Measurements from ENCODE around the gene RASA3.
A peak's percentile ranks its signal among the peaks of the same experiment; 100 is the strongest.

Gene RASA3

DNA sequence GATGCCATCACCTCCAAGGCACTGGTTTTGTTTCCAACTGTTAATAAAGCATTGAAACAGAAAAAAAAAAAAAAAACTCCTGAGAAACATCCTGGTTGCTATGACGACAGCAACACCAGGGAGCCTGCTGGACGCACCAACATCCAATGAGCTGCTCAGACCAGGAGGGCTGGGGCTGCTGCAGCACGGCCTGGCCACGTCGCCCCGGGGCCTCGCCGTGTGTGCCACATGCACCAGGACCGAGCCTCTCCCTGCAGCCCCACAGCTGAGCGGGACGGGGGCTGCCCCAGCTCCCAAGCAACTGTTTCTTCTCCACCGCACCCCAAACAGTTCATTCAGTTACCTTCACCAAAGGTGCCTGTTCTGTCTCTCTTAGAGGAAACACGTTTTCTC lies 54.5 kb downstream of the RASA3 start:
- peak; percentile 1 for DNase-seq

DNA sequence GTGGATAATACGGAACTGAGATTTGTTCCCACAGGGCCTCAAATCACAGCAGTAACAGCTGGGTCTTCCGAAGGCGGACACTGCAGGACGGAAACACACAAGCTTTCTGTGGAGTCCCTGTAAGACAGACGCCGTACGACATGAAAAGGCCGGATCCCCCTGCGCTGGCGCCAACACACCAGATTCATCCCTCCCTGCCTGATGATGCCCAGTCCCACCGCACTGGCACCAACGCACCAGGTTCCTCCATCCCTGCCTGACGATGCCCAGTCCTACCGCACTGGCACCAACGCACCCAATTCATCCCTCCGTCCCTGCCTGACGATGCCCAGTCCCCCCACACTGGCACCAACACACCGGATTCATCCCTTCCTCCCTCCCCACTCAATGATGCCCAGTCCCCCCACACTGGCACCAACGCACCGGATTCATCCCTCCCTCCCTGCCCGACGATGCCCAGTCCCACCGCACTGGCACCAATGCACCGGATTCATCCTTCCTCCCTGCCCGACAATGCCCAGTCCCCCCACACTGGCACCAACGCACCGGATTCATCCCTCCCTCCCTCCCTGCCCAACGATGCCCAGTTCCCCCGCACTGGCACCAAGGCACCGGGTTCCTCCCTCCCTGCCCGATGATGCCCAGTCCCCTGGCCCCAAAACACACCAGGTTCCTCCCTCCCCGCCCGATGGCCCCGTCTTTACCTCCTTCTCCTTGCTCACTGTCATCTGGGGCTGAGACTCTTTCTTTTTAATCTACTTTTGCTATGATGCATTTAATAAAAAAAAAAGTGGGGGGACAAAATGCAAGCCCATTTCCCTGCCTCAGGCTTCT lies 55.1 kb downstream of the RASA3 start:
- peak; percentile 2 for DNase-seq

DNA sequence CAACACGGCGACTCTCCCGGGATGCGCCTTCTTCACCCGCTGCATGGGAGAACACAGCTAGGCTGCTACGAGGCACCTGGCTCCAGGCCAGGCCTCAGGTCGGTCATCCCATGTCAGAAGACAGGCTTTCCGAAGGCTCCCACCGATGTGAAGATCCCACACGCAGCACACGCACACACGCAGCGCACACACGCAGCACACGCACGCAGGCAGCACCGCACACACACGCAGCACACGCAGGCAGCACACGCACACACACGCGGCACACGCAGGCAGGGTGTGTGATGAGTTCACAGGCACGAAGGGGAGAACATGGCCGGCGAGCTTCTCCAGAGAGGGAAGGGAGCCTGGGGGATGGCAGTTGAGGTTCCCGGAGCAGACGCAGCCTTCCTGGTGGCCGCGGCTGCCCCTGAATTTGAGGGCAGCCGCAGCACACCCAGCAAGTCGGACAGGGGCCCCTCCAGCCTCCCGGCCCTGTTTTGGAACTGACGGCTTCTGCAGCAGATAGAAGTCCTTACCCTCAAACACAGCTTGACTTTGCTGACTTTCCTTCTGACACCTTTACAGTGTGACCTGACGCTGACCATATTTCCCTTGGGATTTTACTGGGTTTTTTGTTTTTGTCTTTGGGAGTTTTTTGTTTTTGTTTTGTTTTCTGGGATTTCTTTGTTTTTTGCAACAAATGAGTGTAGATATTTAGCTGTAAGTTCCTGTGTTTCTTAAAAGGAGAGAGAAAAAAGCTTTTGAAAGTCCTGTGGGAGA lies 55.9 kb downstream of the RASA3 start:
- peak; percentile 2 for DNase-seq

GRCh38 chr13:114075811-114076210 lies 56.6 kb downstream of the RASA3 start:
- peak; percentile 1 for DNase-seq

GRCh38 chr13:114074671-114075315 lies 57.6 kb downstream of the RASA3 start:
- peak; percentile 1 for DNase-seq

DNA sequence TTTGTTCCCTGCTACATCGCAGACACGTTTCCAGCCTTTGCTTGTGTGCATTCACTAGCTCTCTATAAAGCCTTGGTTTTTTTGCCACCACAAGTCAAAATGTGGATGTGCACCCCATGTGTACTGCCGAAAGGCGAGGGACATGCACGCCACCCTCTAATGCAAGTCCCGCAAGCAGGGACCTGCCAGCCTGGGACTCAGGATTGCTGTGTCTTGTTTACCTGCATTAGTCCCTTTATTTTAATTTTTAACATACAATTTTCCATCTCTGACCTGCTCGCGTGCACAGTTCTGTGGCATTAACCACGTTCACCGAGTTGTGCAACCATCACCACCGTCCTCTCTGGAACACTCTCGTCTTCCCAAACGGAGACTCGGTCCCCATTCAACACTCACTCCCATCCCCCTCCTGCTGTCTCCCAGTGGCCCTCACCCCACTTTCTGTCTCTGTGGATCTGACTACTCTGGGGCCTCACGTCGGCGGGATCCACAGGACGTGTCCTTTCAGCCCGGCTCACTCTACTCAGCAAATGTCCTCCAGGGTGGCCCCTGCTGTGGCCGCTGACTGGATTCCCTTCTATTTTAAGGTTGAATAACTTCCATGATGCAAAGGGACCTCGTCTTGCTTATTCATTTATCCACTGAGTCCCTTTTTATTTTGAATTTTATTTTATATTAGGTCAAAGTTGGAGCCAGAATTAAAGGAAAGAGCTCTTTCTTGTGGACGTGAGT lies 58.4 kb downstream of the RASA3 start:
- DNase-seq = no peak

GRCh38 chr13:114072421-114072820 lies 60.0 kb downstream of the RASA3 start:
- no peak for DNase-seq

GRCh38 chr13:114071991-114072390 lies 60.4 kb downstream of the RASA3 start:
- no peak for DNase-seq

GRCh38 chr13:114071410-114071809 lies 61.0 kb downstream of the RASA3 start:
- DNase-seq = no peak

DNA sequence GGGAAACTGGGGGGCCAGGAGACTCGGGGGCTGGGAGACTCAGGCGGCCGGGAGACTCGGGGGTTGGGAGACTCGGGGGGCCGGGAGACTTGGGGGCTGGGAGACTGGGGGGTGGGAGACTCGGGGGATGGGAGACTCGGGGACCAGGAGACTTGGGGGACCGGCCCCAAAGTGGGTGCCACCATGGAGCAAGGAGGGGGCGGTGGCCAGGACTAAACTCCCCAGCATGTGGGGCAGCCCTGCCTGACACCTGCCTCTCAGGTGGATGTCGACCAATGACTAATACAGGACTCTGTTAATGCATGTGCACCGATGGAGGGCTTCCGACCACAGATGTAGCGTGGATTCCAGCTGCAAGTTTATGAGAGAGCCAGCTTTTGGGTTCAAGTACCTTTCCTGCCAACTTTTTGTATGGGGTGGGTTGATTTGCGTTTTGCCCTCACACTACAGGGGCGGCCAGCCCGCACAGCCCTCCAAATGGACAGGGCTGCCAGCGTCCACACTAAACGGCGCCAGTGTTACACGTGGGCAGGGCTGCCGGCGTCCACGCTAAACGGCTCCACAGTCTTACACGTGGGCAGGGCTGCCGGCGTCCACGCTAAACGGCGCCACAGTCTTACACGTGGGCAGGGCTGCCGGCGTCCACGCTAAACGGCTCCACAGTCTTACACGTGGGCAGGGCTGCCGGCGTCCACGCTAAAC lies 62.2 kb downstream of the RASA3 start:
- peak; percentile 0 for DNase-seq

DNA sequence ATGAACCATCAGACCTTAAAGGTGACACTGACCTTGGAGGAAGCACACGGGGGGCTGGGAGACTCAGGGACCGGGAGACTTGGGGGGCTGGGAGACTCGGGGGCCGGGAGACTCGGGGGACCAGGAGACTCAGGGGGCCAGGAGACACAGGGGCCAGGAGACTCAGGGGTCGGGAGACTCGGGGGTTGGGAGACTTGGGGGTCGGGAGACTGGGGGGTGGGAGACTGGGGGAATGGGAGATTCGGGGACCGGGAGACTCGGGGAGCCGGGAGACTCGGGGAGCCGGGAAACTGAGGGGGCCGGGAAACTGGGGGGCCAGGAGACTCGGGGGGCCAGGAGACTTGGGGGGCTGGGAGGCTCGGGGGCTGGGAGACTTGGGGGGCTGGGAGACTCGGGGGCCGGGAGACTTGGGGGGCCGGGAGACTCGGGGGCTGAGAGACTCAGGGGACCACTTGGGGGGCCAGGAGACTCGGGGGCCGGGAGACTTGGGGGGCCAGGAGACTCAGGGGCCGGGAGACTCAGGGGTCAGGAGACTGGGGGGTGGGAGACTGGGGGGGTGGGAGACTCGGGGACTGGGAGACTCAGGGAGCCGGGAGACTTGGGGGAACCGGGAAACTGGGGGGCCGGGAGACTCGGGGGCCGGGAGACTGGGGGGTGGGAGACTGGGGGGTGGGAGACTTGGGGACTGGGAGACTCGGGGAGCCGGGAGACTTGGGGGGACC lies 62.9 kb downstream of the RASA3 start:
- no peak for DNase-seq

DNA sequence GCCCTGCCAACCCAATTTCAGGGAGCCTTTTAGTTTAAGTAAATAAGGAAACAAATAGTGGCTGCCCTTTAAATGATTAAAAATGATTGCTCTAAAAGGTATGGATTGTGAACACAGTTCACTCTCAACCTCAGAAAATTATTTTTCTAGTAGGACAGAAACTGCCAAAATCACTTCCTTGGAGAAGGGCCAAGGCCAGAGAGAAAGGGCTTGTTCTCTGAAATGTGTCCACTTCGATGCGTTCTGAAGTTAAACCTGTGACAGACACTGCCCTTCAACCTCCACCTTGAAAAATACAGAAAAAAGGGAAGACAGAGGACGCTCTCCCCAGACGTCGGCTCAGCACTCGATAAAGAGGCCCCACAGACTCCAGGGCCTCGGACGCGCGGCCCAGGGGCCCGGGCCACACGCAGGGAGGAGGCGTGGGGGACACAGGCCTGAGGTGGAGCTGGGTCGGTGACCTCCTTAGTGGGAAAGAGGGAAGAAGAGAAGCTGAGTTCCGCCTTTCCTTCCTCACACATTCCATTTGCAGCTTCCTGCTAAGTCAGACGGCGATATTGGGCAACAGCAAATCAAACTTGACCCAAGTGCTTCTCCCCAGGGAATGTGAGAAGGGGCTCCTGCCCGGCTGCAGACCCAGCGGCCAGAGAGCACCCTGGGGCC lies 63.6 kb downstream of the RASA3 start:
- DNase-seq = no peak

DNA sequence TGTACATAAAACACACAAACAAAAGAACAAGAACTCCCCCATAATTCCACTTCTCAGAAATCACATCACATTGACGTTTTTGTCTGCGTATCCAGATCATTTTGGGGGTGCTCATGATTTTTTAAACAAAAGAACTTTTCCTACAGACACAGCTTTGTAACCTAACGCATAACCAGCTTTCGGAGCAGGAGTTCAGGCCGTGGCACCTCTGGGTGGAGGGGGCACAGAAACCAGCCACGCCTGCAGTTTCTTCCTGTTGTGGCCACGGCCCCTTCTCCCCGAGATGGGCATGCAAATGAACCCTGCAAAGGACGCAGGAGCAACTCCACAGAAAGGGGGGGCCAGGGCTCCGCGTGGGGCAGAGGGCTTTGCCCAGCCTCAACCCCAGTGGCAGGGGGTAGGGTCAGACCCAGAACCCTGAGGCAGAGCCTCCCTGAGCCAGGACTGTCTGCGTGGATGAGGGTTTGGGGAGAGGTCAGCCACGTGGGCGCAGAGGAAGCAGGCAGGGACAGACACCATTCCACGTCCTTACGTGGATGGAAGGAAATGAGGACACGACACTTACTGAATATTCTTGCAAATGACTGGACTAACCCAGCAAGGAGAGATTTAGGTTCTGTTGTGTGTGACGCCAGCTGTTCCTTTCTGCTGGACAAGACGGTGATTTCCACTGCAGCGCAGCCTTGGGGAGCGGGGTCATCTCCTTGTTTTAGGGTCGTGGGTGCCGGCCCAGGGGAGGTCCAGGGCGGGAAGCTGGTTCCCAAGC lies 64.4 kb downstream of the RASA3 start:
- peak; percentile 49 for DNase-seq

DNA sequence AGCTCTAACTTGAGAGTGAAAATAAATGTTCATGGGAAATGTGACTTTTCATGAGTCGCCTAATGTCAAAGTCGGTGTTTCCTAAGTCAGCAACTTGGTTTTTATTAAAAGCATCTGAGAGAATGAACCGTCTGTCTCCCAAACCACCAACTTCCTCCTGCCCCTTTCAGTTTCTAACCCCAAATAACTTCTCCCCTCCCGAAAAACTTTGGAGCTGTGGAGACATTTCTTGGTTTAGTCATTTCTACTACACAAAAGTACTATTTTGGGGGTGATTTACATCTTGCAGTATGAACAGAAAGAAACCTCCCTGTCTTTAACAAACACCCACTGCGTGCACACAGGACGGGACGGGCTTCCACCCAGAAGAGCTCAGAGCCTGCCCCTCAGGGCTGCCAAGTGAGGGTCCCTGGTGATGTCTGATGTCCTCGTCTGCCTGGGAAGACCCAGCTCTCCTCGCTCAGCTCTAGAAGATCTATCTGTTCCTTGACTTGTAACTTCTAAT lies 65.0 kb downstream of the RASA3 start:
- DNase-seq = peak; percentile 37

GRCh38 chr13:114066956-114067355 lies 65.5 kb downstream of the RASA3 start:
- no peak for DNase-seq

DNA sequence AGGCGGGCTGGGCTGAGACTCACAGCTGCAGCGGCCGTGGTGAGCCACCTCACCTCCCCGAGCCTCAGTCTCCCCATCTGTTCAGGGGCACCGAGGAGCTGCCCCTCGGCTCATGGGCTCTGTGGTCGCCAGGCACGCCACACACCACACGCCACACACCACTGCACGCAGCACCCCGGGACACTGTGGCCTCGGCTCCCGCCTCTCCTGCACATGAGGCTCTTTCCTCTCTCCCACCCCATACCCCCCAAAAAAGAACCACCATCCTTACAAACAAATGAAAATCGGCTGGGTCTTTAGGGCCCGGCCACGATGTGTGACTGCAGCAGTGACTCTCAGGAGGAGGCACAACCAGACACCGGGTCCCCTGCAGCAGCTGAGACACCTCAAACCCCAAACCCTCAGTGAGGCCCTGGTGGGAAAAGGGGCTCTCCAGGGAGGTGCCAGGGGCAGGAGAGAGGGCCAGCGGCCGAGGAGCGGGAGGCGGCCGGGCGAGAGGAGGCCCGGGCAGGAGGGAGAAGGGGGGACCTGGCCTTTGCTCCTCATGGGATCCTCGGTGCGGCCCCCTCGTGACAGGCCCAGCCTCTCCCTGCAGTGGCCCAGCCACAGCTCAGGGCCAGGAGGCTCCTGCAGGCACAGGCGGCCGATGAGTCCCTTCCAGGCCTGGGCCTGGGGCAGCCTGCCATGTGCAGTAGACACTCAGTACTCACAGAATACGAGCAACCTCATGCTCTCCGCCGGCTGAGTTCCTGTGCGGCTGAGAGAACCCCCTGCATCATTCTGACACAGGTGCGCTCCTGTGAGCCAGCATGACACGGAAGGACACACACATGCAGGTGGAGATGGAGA lies 66.3 kb downstream of the RASA3 start:
- DNase-seq = peak; percentile 54

GRCh38 chr13:114065141-114065925 lies 67.1 kb downstream of the RASA3 start:
- DNase-seq = peak; percentile 84
